HepG2 (cell line): ENCODE data around the gene CYB561. TPM values are rescaled to one million over a fixed set of nuclear protein-coding genes. Genes with fewer than 3 reads are reported as not detected.

Source experiments
- PRDM10 ChIP-seq: sonication (generic); formaldehyde crosslinking; IDR thresholded peaks from 2 replicates; pipeline ENCODE4 v1.4.0; 2020; ENCODE audit warnings: low read depth, missing genetic modification reagents
- REL ChIP-seq: sonication (generic); formaldehyde crosslinking; conservative IDR thresholded peaks from 2 replicates; pipeline ENCODE4 v1.8.0; 2022; ENCODE audit warnings: mild to moderate bottlenecking, missing genetic modification reagents, moderate library complexity
- RERE ChIP-seq: IDR thresholded peaks from 2 replicates; pipeline ENCODE4 v1.6.1; 2016; ENCODE audit warnings: low read depth, missing genetic modification reagents, missing compliant biosample characterization
- ZNF264 ChIP-seq: sonication (generic); formaldehyde crosslinking; IDR thresholded peaks from 2 replicates; pipeline ENCODE4 v1.4.0; 2020; ENCODE audit warnings: missing genetic modification reagents
- ZNF563 ChIP-seq: sonication (generic); formaldehyde crosslinking; IDR thresholded peaks from 2 replicates; pipeline ENCODE4 v1.8.0; 2022; ENCODE audit warnings: mild to moderate bottlenecking, moderate library complexity, missing genetic modification reagents
- ZNF570 ChIP-seq: sonication (generic); formaldehyde crosslinking; IDR thresholded peaks from 2 replicates; pipeline ENCODE4 v1.4.0; 2020; ENCODE audit warnings: mild to moderate bottlenecking, missing genetic modification reagents, borderline replicate concordance
- ZNF775 ChIP-seq: sonication (generic); formaldehyde crosslinking; IDR thresholded peaks from 2 replicates; pipeline ENCODE4 v1.4.0; 2020; ENCODE audit warnings: missing genetic modification reagents, mild to moderate bottlenecking, moderate library complexity, borderline replicate concordance
- polyA plus RNA-seq, 8 experiments: library from polyadenylated mRNA; depleted of rRNA in 3 of 8; stranded (reverse) in 7 of 8; unstranded in 1 of 8; fragments of >200 nt; fragmentation: Illumina TruSeq in 4 of 8; extraction: Trizol in 4 of 8; gene quantifications; 2 replicates each; pipeline versions ENCODE4 v1.2.1 to v1.2.3, GENCODE V29; 2011 to 2016; ENCODE audit warnings: low read depth in 4 of 8, missing spikeins in 1 of 8, mixed read lengths in 1 of 8; ENCODE audit not compliant: insufficient read depth in 1 of 8
- total RNA-seq, 5 experiments: library from RNA; depleted of rRNA; stranded (reverse); fragments of >200 nt; fragmentation: Illumina TruSeq; extraction: Trizol; gene quantifications; 2 replicates each; pipeline ENCODE4 v1.2.3, GENCODE V29; 2016; ENCODE audit warnings: low read depth in 1 of 5

CYB561 gene
- total and polyA plus RNA-seq, 2 of the 13 experiments (the other 11 are each of a cell fraction or from before 2014, with no cell fraction given), result 1.5 to 6.7 TPM

- TF ChIP-seq RERE (CRISPR knock-in tag) (no peak), ZNF570 (CRISPR knock-in tag) (no peak), REL (CRISPR knock-in tag) (no peak), ZNF563 (CRISPR knock-in tag) (no peak), ZNF264 (CRISPR knock-in tag) (no peak), PRDM10 (CRISPR knock-in tag) (no peak), ZNF775 (CRISPR knock-in tag) (no peak)
Measured at GRCh38 chr17:63482509-63482908, 36.4 kb upstream of the CYB561 start (continued).
